Gastrocnemius medialis (tissue), 4 donors: ENCODE measurements around the gene WNT3A.

Experiments used
- POLR2A ChIP-seq, 2 donors: fragments of 450-650 bp; IDR thresholded peaks; one replicate each; pipeline ENCODE4 v1.6.1; 2017; ENCODE audit warnings: antibody characterized with exemption in 2 of 2, mild to moderate bottlenecking in 2 of 2, moderate library complexity in 2 of 2
- TF ChIP-seq, protein P1 (sequence below), 5 experiments: fragments of 450-650 bp in 3 of 5; fragments of 200-600 bp in 2 of 5; sonication (generic) in 2 of 5; IDR thresholded peaks in 4 of 5; conservative IDR thresholded peaks in 1 of 5; 1 replicate in 4 of 5; 2 replicates in 1 of 5; pipeline ENCODE4 v1.5.1; 2016 to 2019; ENCODE audit warnings: antibody characterized with exemption in 5 of 5, mild to moderate bottlenecking in 3 of 5, moderate library complexity in 3 of 5

DNA sequence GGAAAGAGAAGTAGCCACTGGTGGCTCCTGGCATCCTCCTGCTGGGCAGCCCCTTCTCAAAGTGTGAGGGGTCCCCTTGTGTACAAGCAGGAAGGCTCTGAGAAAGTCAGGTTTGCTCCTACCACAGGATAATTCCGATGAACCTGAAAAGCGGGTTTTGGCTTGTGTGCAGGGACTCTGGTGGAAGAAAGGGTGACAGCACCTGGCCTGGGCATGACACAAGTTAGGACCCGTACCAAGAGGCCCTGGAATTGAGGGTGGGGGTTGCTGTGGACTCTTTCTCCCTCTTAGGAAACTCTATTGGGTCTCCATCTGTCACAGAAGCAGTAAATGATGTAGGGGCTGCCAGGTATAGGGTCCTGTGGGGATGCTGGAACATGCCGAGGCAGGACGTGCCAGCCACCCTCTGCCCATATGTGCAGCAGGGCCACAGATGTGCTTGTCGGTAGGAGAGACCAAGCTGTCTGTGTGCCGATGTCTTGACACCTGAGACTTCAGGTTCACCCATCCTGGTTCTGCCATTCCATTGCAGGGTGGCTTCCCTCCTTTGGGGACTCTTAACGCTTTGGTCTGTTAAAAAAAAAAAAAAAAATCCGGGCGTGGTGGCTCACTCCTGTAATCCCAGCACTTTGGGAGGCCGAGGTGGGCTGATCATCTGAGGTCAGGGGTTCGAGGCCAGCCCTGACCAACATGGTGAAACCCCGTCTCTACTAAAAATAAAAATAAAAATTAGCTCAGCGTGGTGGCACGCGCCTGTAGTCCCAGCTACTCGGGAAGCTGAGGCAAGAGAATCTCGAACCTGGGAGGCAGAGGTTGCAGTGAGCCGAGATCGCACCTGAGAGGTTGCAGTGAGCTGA, 86.5 kb downstream of the WNT3A start:
- TF ChIP-seq, protein P1, sequence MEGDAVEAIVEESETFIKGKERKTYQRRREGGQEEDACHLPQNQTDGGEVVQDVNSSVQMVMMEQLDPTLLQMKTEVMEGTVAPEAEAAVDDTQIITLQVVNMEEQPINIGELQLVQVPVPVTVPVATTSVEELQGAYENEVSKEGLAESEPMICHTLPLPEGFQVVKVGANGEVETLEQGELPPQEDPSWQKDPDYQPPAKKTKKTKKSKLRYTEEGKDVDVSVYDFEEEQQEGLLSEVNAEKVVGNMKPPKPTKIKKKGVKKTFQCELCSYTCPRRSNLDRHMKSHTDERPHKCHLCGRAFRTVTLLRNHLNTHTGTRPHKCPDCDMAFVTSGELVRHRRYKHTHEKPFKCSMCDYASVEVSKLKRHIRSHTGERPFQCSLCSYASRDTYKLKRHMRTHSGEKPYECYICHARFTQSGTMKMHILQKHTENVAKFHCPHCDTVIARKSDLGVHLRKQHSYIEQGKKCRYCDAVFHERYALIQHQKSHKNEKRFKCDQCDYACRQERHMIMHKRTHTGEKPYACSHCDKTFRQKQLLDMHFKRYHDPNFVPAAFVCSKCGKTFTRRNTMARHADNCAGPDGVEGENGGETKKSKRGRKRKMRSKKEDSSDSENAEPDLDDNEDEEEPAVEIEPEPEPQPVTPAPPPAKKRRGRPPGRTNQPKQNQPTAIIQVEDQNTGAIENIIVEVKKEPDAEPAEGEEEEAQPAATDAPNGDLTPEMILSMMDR (IDR thresholded peaks at IDR 0.05 in 4 of 5, conservative IDR thresholded peaks at IDR 0.05 in 1 of 5): no peak
- TF ChIP-seq POLR2A (IDR thresholded peaks at IDR 0.05): no peak
